ENCODE results near the gene TLE3. TPM values are rescaled to one million over a fixed set of nuclear protein-coding genes. Genes with fewer than 3 reads are reported as not detected.
"Not testable (repeated sequence)": the region's sequence is repeated elsewhere in the genome, so short reads cannot be mapped to it uniquely, and the experiment has no call there.

TLE3 gene
- total and polyA plus RNA-seq, 2 of the 13 experiments (the other 11 are each of a cell fraction or from before 2014, with no cell fraction given): 11.9 to 13.8 TPM

DNA sequence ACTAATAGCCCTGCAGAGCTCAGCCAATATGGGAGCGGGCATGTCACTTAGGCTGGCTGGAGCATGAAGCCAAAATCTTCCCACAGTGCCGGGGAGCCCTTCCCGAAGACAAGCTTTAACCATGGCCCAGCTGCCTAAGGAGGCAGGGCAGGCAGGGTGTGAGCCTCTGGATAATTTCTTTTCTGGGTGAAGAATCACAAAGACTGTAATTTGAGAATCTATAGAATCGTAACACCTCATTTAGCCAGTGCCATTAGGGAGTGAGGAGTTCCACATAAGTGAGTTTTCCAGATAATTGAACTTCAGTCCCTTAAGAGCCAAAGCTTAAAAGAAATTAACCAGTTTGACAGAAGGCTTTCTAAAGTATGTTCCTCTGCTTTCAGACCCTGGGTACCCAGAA lies 40.2 kb upstream of the TLE3 start:
- ChIA-PET CTCF (ENCODE audit: low intra/inter-chr PET ratio, low total read pairs) (no interaction called here), POLR2A (interaction anchor here (4.5 kb wide), 1 partner anchor 39 kb away, joined by 64 read pairs; the partner anchor contains the start of gene TLE3)
- WGBS (ENCODE audit: low lambda C conversion rate): 94% methylated on average over 1 of the region's 4 CpGs
- no peak for TF ChIP-seq ZNF710 (CRISPR knock-in tag; IDR thresholded peaks at IDR 0.05; ENCODE audit: borderline replicate concordance)
- no peak for TF ChIP-seq PCBP1 (IDR thresholded peaks at IDR 0.05; ENCODE audit: borderline replicate concordance, low read depth, low read length)
- no peak for TF ChIP-seq HES4 (CRISPR knock-in tag; IDR thresholded peaks at IDR 0.05; ENCODE audit: borderline replicate concordance)
- TF ChIP-seq MEIS2 (CRISPR knock-in tag; IDR thresholded peaks at IDR 0.05): no peak
- TF ChIP-seq ZNF224 (CRISPR knock-in tag; IDR thresholded peaks at IDR 0.05): no peak
- TF ChIP-seq ZMYM4 (CRISPR knock-in tag; IDR thresholded peaks at IDR 0.05): no peak
- TF ChIP-seq TBL1XR1 (IDR thresholded peaks at IDR 0.05; ENCODE audit: borderline replicate concordance, low read length, partially characterized antibody): no peak
- TF ChIP-seq ZNF543 (CRISPR knock-in tag; IDR thresholded peaks at IDR 0.05): no peak
- TF ChIP-seq, protein P1, sequence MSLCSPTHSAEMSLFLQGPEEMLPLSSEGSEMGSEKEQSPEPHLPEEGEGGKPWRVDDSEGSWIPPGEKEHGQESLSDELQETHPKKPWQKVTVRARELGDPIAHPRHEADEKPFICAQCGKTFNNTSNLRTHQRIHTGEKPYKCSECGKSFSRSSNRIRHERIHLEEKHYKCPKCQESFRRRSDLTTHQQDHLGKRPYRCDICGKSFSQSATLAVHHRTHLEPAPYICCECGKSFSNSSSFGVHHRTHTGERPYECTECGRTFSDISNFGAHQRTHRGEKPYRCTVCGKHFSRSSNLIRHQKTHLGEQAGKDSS (CRISPR knock-in tag; IDR thresholded peaks at IDR 0.05; ENCODE audit: borderline replicate concordance, low read depth): no peak
- TF ChIP-seq TOE1 (CRISPR knock-in tag; IDR thresholded peaks at IDR 0.05): no peak
- TF ChIP-seq ZNF598 (CRISPR knock-in tag; IDR thresholded peaks at IDR 0.05; ENCODE audit: borderline replicate concordance): no peak
- no peak for TF ChIP-seq ZNF792 (CRISPR knock-in tag; IDR thresholded peaks at IDR 0.05)
- no peak for TF ChIP-seq SRSF4 (IDR thresholded peaks at IDR 0.05; ENCODE audit: low read depth, low read length, poor library complexity, severe bottlenecking)
- TF ChIP-seq, protein P2, sequence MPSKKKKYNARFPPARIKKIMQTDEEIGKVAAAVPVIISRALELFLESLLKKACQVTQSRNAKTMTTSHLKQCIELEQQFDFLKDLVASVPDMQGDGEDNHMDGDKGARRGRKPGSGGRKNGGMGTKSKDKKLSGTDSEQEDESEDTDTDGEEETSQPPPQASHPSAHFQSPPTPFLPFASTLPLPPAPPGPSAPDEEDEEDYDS (CRISPR knock-in tag; IDR thresholded peaks at IDR 0.05): no peak
- BruUV-seq (replicated peaks): no TSS peak
- Histone ChIP-seq H3K36me3 (replicated peaks in 1 of 2; ENCODE audit: control insufficient read depth in 1 of 2, insufficient read depth in 2 of 2, low read length in 2 of 2) (no peaks in the 10 kb centered on the region), H3K27me3 (ENCODE audit: control insufficient read depth in 1 of 2, insufficient read depth in 2 of 2, low read length in 2 of 2) (peaks cover 16 to 88% of the 10 kb centered on the region in 2 experiments), H3K9me3 (ENCODE audit: low read length) (no peaks in the 10 kb centered on the region), H3K27ac (ENCODE audit: extremely low read length, insufficient read depth, low read length) (no peak overlapping the region), H3K9ac (ENCODE audit: insufficient read depth, low read depth, low read length) (no peak overlapping the region), H3K4me3 (replicated peaks in 1 of 3; ENCODE audit: insufficient read depth in 1 of 3, low read depth in 2 of 3, low read length in 3 of 3) (no peak overlapping the region), H4K20me1 (ENCODE audit: insufficient read depth, low read length) (peaks cover 30% of the 10 kb centered on the region), H3K4me1 (ENCODE audit: insufficient read depth, low read length) (peaks cover 23% of the 10 kb centered on the region), H2AFZ (ENCODE audit: low read length) (no peak overlapping the region), H3K79me2 (ENCODE audit: insufficient read depth, low read length) (no peaks in the 10 kb centered on the region), H3K4me2 (ENCODE audit: low read depth, low read length) (no peak overlapping the region)
- intact Hi-C loops (cut with micrococcal nuclease; ENCODE audit: unreplicated experiment): no loop called here
- ATAC-seq: no peak
- no peak for FAIRE-seq
- DNase-seq (ENCODE audit: low spot score): no peak
- in situ Hi-C loops (cut with HindIII; ENCODE audit: extremely low pct_ligation_motif_present, low pct_unique_long_range_greater_than_20kb): loop anchor here (25.0 kb wide), 1 partner anchor 551 kb away; no protein-coding TSS in a partner anchor

GRCh38 chr15:70137021-70137420 lies 39.3 kb upstream of the TLE3 start:
- H3K4me3 ChIP-seq (replicated peaks in 1 of 3; ENCODE audit: insufficient read depth in 1 of 3, low read depth in 2 of 3, low read length in 3 of 3); H3K36me3 ChIP-seq (replicated peaks in 1 of 2; ENCODE audit: control insufficient read depth in 1 of 2, insufficient read depth in 2 of 2, low read length in 2 of 2); ATAC-seq; BruUV-seq (replicated peaks); H2AFZ ChIP-seq (ENCODE audit: low read length); intact Hi-C loops (cut with micrococcal nuclease; ENCODE audit: unreplicated experiment); FAIRE-seq; H3K4me2 ChIP-seq (ENCODE audit: low read depth, low read length); H3K27ac ChIP-seq (ENCODE audit: extremely low read length, insufficient read depth, low read length); CTCF ChIA-PET (ENCODE audit: low intra/inter-chr PET ratio, low total read pairs); H3K79me2 ChIP-seq (ENCODE audit: insufficient read depth, low read length); H3K9me3 ChIP-seq (ENCODE audit: low read length); H3K9ac ChIP-seq (ENCODE audit: insufficient read depth, low read depth, low read length); DNase-seq (ENCODE audit: low spot score): not testable (repeated sequence)
- H3K4me1 ChIP-seq (ENCODE audit: insufficient read depth, low read length): peaks cover 24% of the 10 kb centered on the region
- in situ Hi-C loops (cut with HindIII; ENCODE audit: extremely low pct_ligation_motif_present, low pct_unique_long_range_greater_than_20kb): loop anchor here (25.0 kb wide), 1 partner anchor 550 kb away; no protein-coding TSS in a partner anchor
- peaks cover 16 to 88% of the 10 kb centered on the region in 2 experiments for H3K27me3 ChIP-seq (ENCODE audit: control insufficient read depth in 1 of 2, insufficient read depth in 2 of 2, low read length in 2 of 2)
- 62% methylated on average over 1 of the region's 1 CpG for WGBS (ENCODE audit: low lambda C conversion rate)
- POLR2A ChIA-PET: interaction anchor here (0.6 kb wide), 1 partner anchor 39 kb away, joined by 3 read pairs; the partner anchor contains the start of gene TLE3
- H4K20me1 ChIP-seq (ENCODE audit: insufficient read depth, low read length): peaks cover 35% of the 10 kb centered on the region
